GM23338 (cell line): ENCODE results near the gene KIF1A. TPM values are rescaled to one million over a fixed set of nuclear protein-coding genes. Genes with fewer than 3 reads are reported as not detected.
"Not testable (repeated sequence)": the region's sequence is repeated elsewhere in the genome, so short reads cannot be mapped to it uniquely, and the experiment has no call there.

Source experiments
- ATAC-seq: fragments of 200-7000 bp; cut with Tn5 transposase; 3 replicates; pipeline ENCODE4 v1.9.1; 2020
- DNase-seq: peaks from one replicate; pipeline ENCODE4 v3.0.0-alpha.2; 2015; ENCODE audit warnings: low spot score
- H2AFZ ChIP-seq: fragments of 200-600 bp; sonication (generic); 2 replicates; pipeline ENCODE4 v1.8.0; 2016; ENCODE audit warnings: antibody characterized with exemption, mild to moderate bottlenecking, moderate library complexity
- H3F3A ChIP-seq: fragments of 200-600 bp; sonication (generic); replicated peaks from 2 replicates; pipeline ENCODE4 v1.8.0; 2017; ENCODE audit warnings: antibody characterized with exemption, mixed run types, low read depth
- H3K27ac ChIP-seq: fragments of 200-600 bp; sonication (generic); 2 replicates; pipeline ENCODE4 v1.6.1; 2016; ENCODE audit warnings: low read depth
- H3K27me3 ChIP-seq: fragments of 200-600 bp; sonication (generic); 2 replicates; pipeline ENCODE4 v1.8.0; 2016; ENCODE audit warnings: mild to moderate bottlenecking, mixed run types, moderate library complexity; ENCODE audit not compliant: insufficient read depth
- H3K36me3 ChIP-seq: fragments of 200-600 bp; sonication (generic); 2 replicates; pipeline ENCODE4 v1.8.0; 2016; ENCODE audit warnings: mild to moderate bottlenecking; ENCODE audit not compliant: insufficient read depth
- H3K4me1 ChIP-seq: fragments of 200-600 bp; sonication (generic); 2 replicates; pipeline ENCODE4 v1.8.0; 2016; ENCODE audit warnings: mild to moderate bottlenecking, moderate library complexity; ENCODE audit not compliant: insufficient read depth
- H3K4me2 ChIP-seq: fragments of 200-600 bp; sonication (generic); 2 replicates; pipeline ENCODE4 v1.7.1; 2017; ENCODE audit warnings: mixed run types
- H3K4me3 ChIP-seq: fragments of 200-600 bp; sonication (generic); 2 replicates; pipeline ENCODE4 v1.6.1; 2016; ENCODE audit warnings: mixed run types
- H3K79me2 ChIP-seq: fragments of 200-600 bp; sonication (generic); replicated peaks from 2 replicates; pipeline ENCODE4 v1.8.0; 2017; ENCODE audit warnings: mild to moderate bottlenecking; ENCODE audit not compliant: insufficient read depth
- H3K9me2 ChIP-seq: fragments of 200-600 bp; sonication (generic); 2 replicates; pipeline ENCODE4 v1.8.0; 2017; ENCODE audit not compliant: insufficient read depth
- H4K20me1 ChIP-seq: fragments of 200-600 bp; sonication (generic); replicated peaks from 2 replicates; pipeline ENCODE4 v1.8.0; 2017; ENCODE audit warnings: mild to moderate bottlenecking; ENCODE audit not compliant: insufficient read depth
- H3K27ac Mint-ChIP-seq: 2 replicates; pipeline ENCODE4 v1.8.0; 2020; ENCODE audit warnings: inconsistent platforms, mild to moderate bottlenecking, moderate library complexity, mixed read lengths
- H3K27me3 Mint-ChIP-seq: 3 replicates; pipeline ENCODE4 v1.8.0; 2022; ENCODE audit warnings: low read depth, mild to moderate bottlenecking, moderate library complexity, mixed read lengths, inconsistent platforms; ENCODE audit not compliant: insufficient read depth, poor library complexity
- H3K36me3 Mint-ChIP-seq: 3 replicates; pipeline ENCODE4 v1.8.0; 2021; ENCODE audit warnings: low read depth, mild to moderate bottlenecking, inconsistent platforms, moderate library complexity, mixed read lengths
- H3K4me1 Mint-ChIP-seq: 3 replicates; pipeline ENCODE4 v1.8.0; 2020; ENCODE audit warnings: mild to moderate bottlenecking, inconsistent platforms, mixed read lengths
- H3K4me3 Mint-ChIP-seq: 3 replicates; pipeline ENCODE4 v1.8.0; 2021; ENCODE audit warnings: moderate library complexity, mild to moderate bottlenecking, inconsistent platforms, mixed read lengths
- H3K9me3 Mint-ChIP-seq: 3 replicates; pipeline ENCODE4 v1.8.0; 2020; ENCODE audit warnings: moderate library complexity, mild to moderate bottlenecking, inconsistent platforms, mixed read lengths
- CREB1 ChIP-seq: fragments of 250-450 bp; sonication (Bioruptor Pico); IDR thresholded peaks from 2 replicates; pipeline ENCODE4 v1.5.0; 2020; ENCODE audit warnings: low read depth, mild to moderate bottlenecking, moderate library complexity
- EZH2phosphoT487 ChIP-seq: fragments of 200-600 bp; sonication (generic); IDR thresholded peaks from one replicate; pipeline ENCODE4 v1.8.1; 2018; ENCODE audit warnings: antibody characterized with exemption; ENCODE audit not compliant: unreplicated experiment
- JUNB ChIP-seq: IDR thresholded peaks from one replicate; pipeline ENCODE4 v1.6.1; 2016; ENCODE audit warnings: antibody characterized with exemption; ENCODE audit not compliant: unreplicated experiment
- POLR2AphosphoS5 ChIP-seq: IDR thresholded peaks from 2 replicates; pipeline ENCODE4 v1.6.1; 2016; ENCODE audit warnings: antibody characterized with exemption, low read depth
- STAT1 ChIP-seq: IDR thresholded peaks from one replicate; pipeline ENCODE4 v1.6.1; 2016; ENCODE audit warnings: antibody characterized with exemption; ENCODE audit not compliant: unreplicated experiment
- ZNF114 ChIP-seq: fragments of 250-450 bp; sonication (Bioruptor Pico); IDR thresholded peaks from 2 replicates; pipeline ENCODE4 v1.5.0; 2020; ENCODE audit warnings: mild to moderate bottlenecking, moderate library complexity
- ZNF331 ChIP-seq: fragments of 250-450 bp; sonication (Bioruptor Pico); IDR thresholded peaks from 2 replicates; pipeline ENCODE4 v1.5.0; 2020; ENCODE audit warnings: low read depth, mild to moderate bottlenecking, moderate library complexity
- polyA plus RNA-seq: library from polyadenylated mRNA; unstranded; fragments of >200 nt; fragmentation: Nextera tagmentation; extraction: Ambion mirVana; gene quantifications from 2 replicates; pipeline ENCODE4 v1.2.1, GENCODE V29; 2016
- total RNA-seq: library from RNA; depleted of rRNA; stranded (reverse); fragments of >200 nt; shearing (Covaris generic); gene quantifications from 2 replicates; pipeline ENCODE4 v1.2.3, GENCODE V29; 2014
- TF ChIP-seq, protein P1 (sequence below): fragments of 250-450 bp; sonication (Bioruptor Pico); IDR thresholded peaks from 2 replicates; pipeline ENCODE4 v1.5.0; 2020; ENCODE audit warnings: mild to moderate bottlenecking, moderate library complexity
- TF ChIP-seq, protein P2 (sequence below), 2 experiments: fragments of 200-600 bp in 1 of 2; sonication (generic) in 1 of 2; conservative IDR thresholded peaks; 2 replicates each; pipeline versions ENCODE4 v1.5.1 to v1.6.1; 2016 to 2017; ENCODE audit warnings: antibody characterized with exemption in 2 of 2, low read depth in 2 of 2, mild to moderate bottlenecking in 2 of 2, moderate library complexity in 1 of 2
- TF ChIP-seq, protein P3 (sequence below): IDR thresholded peaks from 2 replicates; pipeline ENCODE4 v1.6.1; 2016; ENCODE audit warnings: antibody characterized with exemption

Gene KIF1A
- total and polyA plus RNA-seq, 2 experiments from 2014 or later: 169 to 214 TPM

DNA sequence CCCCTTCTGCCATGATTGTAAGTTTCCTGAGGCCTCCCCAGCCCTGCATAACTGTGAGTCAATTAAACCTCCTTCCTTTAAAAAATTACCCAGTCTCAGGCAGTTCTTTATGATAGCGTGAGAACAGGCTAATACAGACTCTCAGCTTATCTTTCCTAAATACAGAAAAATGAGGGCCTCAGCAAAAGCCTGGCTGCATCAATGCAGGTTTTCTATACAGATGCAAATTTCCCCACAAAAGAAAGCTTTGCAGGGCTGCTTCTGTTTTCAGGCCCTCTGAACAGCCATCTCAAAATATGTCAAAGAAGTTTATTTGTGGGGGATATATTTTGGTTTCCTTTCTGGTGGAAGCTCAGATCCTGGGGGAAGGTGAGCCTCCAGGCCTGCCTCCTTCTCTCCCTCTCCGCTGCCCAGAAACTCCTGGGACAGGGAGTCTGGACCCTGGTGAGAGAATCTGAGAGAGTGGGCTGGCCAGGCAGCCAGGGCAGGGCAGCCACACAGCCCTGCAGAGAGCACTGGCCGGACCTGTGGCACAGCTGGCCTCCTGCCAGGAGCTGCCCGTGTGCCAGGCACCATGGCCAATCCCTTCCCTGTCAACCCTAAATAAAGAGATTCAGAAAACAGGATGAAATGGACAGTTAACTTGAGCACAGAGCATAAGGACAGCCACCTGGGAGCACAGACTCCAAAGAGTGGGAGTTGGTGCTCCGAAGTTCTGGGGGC, 27.0 kb upstream of the KIF1A start:
- H2AFZ ChIP-seq: no peak overlapping the region
- 0 out of 2 replicates have a peak, but pooled peaks cover 7% of the 10 kb centered on the region for H3K9me2 ChIP-seq
- ATAC-seq (no peak), DNase-seq (no peak)
- 0 out of 2 replicates have a peak overlapping the region, but pooled peaks have one; percentile 20 for H3K4me3 ChIP-seq
- peaks cover 27% of the 10 kb centered on the region for H3K4me1 Mint-ChIP-seq
- H3F3A ChIP-seq: no peaks in the 10 kb centered on the region
- H3K36me3 Mint-ChIP-seq: peaks cover 15% of the 10 kb centered on the region
- H3K9me3 Mint-ChIP-seq: peaks cover 36% of the 10 kb centered on the region
- no peaks in the 10 kb centered on the region for H3K27me3 ChIP-seq
- peaks cover 11% of the 10 kb centered on the region for H3K4me1 ChIP-seq
- H3K36me3 ChIP-seq: no peaks in the 10 kb centered on the region
- H4K20me1 ChIP-seq: no peaks in the 10 kb centered on the region
- no peak overlapping the region for H3K4me2 ChIP-seq
- H3K27me3 Mint-ChIP-seq: peaks cover 3% of the 10 kb centered on the region
- H3K79me2 ChIP-seq: no peaks in the 10 kb centered on the region
- 0 out of 2 replicates have a peak overlapping the region, but pooled peaks have one; percentile 17 for H3K27ac Mint-ChIP-seq
- no peak overlapping the region for H3K4me3 Mint-ChIP-seq
- no peak overlapping the region for H3K27ac ChIP-seq
- TF ChIP-seq CREB1 (CRISPR knock-in tag): no peak
- TF ChIP-seq, protein P1, sequence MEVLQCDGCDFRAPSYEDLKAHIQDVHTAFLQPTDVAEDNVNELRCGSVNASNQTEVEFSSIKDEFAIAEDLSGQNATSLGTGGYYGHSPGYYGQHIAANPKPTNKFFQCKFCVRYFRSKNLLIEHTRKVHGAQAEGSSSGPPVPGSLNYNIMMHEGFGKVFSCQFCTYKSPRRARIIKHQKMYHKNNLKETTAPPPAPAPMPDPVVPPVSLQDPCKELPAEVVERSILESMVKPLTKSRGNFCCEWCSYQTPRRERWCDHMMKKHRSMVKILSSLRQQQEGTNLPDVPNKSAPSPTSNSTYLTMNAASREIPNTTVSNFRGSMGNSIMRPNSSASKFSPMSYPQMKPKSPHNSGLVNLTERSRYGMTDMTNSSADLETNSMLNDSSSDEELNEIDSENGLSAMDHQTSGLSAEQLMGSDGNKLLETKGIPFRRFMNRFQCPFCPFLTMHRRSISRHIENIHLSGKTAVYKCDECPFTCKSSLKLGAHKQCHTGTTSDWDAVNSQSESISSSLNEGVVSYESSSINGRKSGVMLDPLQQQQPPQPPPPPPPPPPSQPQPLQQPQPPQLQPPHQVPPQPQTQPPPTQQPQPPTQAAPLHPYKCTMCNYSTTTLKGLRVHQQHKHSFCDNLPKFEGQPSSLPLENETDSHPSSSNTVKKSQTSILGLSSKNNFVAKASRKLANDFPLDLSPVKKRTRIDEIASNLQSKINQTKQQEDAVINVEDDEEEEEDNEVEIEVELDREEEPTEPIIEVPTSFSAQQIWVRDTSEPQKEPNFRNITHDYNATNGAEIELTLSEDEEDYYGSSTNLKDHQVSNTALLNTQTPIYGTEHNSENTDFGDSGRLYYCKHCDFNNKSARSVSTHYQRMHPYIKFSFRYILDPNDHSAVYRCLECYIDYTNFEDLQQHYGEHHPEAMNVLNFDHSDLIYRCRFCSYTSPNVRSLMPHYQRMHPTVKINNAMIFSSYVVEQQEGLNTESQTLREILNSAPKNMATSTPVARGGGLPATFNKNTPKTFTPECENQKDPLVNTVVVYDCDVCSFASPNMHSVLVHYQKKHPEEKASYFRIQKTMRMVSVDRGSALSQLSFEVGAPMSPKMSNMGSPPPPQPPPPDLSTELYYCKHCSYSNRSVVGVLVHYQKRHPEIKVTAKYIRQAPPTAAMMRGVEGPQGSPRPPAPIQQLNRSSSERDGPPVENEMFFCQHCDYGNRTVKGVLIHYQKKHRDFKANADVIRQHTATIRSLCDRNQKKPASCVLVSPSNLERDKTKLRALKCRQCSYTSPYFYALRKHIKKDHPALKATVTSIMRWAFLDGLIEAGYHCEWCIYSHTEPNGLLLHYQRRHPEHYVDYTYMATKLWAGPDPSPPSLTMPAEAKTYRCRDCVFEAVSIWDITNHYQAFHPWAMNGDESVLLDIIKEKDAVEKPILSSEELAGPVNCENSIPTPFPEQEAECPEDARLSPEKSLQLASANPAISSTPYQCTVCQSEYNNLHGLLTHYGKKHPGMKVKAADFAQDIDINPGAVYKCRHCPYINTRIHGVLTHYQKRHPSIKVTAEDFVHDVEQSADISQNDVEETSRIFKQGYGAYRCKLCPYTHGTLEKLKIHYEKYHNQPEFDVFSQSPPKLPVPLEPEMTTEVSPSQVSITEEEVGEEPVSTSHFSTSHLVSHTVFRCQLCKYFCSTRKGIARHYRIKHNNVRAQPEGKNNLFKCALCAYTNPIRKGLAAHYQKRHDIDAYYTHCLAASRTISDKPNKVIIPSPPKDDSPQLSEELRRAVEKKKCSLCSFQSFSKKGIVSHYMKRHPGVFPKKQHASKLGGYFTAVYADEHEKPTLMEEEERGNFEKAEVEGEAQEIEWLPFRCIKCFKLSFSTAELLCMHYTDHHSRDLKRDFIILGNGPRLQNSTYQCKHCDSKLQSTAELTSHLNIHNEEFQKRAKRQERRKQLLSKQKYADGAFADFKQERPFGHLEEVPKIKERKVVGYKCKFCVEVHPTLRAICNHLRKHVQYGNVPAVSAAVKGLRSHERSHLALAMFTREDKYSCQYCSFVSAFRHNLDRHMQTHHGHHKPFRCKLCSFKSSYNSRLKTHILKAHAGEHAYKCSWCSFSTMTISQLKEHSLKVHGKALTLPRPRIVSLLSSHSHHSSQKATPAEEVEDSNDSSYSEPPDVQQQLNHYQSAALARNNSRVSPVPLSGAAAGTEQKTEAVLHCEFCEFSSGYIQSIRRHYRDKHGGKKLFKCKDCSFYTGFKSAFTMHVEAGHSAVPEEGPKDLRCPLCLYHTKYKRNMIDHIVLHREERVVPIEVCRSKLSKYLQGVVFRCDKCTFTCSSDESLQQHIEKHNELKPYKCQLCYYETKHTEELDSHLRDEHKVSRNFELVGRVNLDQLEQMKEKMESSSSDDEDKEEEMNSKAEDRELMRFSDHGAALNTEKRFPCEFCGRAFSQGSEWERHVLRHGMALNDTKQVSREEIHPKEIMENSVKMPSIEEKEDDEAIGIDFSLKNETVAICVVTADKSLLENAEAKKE (CRISPR knock-in tag): no peak
- TF ChIP-seq ZNF114 (CRISPR knock-in tag): no peak
- TF ChIP-seq, protein P2, sequence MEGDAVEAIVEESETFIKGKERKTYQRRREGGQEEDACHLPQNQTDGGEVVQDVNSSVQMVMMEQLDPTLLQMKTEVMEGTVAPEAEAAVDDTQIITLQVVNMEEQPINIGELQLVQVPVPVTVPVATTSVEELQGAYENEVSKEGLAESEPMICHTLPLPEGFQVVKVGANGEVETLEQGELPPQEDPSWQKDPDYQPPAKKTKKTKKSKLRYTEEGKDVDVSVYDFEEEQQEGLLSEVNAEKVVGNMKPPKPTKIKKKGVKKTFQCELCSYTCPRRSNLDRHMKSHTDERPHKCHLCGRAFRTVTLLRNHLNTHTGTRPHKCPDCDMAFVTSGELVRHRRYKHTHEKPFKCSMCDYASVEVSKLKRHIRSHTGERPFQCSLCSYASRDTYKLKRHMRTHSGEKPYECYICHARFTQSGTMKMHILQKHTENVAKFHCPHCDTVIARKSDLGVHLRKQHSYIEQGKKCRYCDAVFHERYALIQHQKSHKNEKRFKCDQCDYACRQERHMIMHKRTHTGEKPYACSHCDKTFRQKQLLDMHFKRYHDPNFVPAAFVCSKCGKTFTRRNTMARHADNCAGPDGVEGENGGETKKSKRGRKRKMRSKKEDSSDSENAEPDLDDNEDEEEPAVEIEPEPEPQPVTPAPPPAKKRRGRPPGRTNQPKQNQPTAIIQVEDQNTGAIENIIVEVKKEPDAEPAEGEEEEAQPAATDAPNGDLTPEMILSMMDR (conservative IDR thresholded peaks at IDR 0.05; ENCODE audit: low read depth in 2 of 2): no peak
- TF ChIP-seq JUNB: no peak
- TF ChIP-seq STAT1: no peak
- no peak for TF ChIP-seq EZH2phosphoT487
- TF ChIP-seq POLR2AphosphoS5: no peak
- no peak for TF ChIP-seq ZNF331
- TF ChIP-seq, protein P3, sequence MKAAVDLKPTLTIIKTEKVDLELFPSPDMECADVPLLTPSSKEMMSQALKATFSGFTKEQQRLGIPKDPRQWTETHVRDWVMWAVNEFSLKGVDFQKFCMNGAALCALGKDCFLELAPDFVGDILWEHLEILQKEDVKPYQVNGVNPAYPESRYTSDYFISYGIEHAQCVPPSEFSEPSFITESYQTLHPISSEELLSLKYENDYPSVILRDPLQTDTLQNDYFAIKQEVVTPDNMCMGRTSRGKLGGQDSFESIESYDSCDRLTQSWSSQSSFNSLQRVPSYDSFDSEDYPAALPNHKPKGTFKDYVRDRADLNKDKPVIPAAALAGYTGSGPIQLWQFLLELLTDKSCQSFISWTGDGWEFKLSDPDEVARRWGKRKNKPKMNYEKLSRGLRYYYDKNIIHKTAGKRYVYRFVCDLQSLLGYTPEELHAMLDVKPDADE: no peak

DNA sequence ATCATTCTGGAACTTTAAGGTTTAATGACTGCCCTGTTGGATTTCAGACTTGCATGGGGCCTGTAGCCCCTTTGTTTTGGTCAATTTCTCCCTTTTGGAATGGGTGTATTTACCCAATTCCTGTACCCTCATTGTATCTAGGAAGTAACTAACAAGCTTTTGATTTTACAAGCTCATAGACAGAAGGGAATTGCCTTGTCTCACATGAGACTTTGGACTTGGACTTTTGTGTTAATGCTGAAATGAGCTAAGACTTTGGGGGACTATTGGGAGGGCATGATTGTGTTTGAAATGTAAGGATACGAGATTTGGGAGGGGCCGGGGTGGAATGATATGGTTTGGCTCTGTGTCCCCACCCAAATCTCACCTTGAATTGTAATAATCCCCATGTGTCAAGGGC, 26.3 kb upstream of the KIF1A start:
- peaks cover 15% of the 10 kb centered on the region for H3K36me3 Mint-ChIP-seq

More for the DNA sequence above, 26.3 kb upstream of the KIF1A start:
- not testable (repeated sequence) for H3F3A ChIP-seq, H3K27ac ChIP-seq, H2AFZ ChIP-seq, H3K36me3 ChIP-seq, H3K4me3 Mint-ChIP-seq, H3K27me3 Mint-ChIP-seq, H3K4me3 ChIP-seq, H3K4me2 ChIP-seq, H3K79me2 ChIP-seq, H4K20me1 ChIP-seq, H3K27me3 ChIP-seq, H3K9me2 ChIP-seq, DNase-seq, ATAC-seq, H3K27ac Mint-ChIP-seq
- H3K4me1 ChIP-seq: peaks cover 11% of the 10 kb centered on the region
- Mint-ChIP-seq H3K9me3 (peaks cover 36% of the 10 kb centered on the region), H3K4me1 (peaks cover 25% of the 10 kb centered on the region)
